SU-DHL-6 (cell line): ENCODE results near the gene AREL1.

Experiments
- EZH2phosphoT487 ChIP-seq: fragments of 200-600 bp; sonication (generic), shearing (Covaris generic); conservative IDR thresholded peaks from 2 replicates; pipeline ENCODE4 v1.6.1; 2018; ENCODE audit warnings: mild to moderate bottlenecking, antibody characterized with exemption, low read length, moderate library complexity, mixed read lengths
- TF ChIP-seq, protein P1 (sequence below): fragments of 200-600 bp; sonication (generic); IDR thresholded peaks from one replicate; pipeline ENCODE4 v1.5.1; 2017; ENCODE audit warnings: antibody characterized with exemption, mild to moderate bottlenecking, low read length, moderate library complexity; ENCODE audit not compliant: insufficient read depth, poor library complexity, severe bottlenecking

DNA sequence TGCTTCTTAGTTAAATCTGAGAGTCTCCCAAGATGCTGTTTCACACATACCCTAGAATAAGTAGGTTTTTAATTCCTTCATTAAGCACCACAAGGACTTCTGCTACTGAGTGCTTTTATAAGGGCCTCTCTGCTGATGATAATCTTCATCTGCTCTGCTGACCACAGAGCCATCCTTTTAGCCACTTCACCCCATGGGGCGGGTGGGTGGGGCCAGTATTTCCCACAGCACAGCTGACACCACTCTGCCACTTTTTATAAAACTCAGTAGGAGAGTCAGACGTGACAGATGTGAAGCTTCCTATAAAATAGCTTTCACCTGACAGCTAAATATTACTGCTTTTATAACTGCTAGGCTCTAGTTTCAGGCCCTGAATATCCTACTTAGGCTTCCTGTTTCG is 20.3 kb upstream of the AREL1 start:
- TF ChIP-seq, protein P1, sequence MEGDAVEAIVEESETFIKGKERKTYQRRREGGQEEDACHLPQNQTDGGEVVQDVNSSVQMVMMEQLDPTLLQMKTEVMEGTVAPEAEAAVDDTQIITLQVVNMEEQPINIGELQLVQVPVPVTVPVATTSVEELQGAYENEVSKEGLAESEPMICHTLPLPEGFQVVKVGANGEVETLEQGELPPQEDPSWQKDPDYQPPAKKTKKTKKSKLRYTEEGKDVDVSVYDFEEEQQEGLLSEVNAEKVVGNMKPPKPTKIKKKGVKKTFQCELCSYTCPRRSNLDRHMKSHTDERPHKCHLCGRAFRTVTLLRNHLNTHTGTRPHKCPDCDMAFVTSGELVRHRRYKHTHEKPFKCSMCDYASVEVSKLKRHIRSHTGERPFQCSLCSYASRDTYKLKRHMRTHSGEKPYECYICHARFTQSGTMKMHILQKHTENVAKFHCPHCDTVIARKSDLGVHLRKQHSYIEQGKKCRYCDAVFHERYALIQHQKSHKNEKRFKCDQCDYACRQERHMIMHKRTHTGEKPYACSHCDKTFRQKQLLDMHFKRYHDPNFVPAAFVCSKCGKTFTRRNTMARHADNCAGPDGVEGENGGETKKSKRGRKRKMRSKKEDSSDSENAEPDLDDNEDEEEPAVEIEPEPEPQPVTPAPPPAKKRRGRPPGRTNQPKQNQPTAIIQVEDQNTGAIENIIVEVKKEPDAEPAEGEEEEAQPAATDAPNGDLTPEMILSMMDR: no peak
- no peak for TF ChIP-seq EZH2phosphoT487
